Tibial nerve (tissue), 3 donors: Measurements from ENCODE around the gene KRT16.
"Not testable (repeated sequence)": the region's sequence is repeated elsewhere in the genome, so short reads cannot be mapped to it uniquely, and the experiment has no call there.

Experiments used
- POLR2A ChIP-seq, 2 donors: fragments of 450-650 bp; IDR thresholded peaks; one replicate each; pipeline ENCODE4 v1.6.1; 2017; ENCODE audit warnings: antibody characterized with exemption in 2 of 2, mild to moderate bottlenecking in 2 of 2, moderate library complexity in 2 of 2
- TF ChIP-seq, protein P1 (sequence below), 5 experiments: fragments of 200-600 bp in 3 of 5; fragments of 450-650 bp in 2 of 5; sonication (generic) in 3 of 5; IDR thresholded peaks; one replicate each; pipeline ENCODE4 v1.5.1; 2016 to 2019; ENCODE audit warnings: antibody characterized with exemption in 5 of 5, mild to moderate bottlenecking in 3 of 5, moderate library complexity in 2 of 5

DNA sequence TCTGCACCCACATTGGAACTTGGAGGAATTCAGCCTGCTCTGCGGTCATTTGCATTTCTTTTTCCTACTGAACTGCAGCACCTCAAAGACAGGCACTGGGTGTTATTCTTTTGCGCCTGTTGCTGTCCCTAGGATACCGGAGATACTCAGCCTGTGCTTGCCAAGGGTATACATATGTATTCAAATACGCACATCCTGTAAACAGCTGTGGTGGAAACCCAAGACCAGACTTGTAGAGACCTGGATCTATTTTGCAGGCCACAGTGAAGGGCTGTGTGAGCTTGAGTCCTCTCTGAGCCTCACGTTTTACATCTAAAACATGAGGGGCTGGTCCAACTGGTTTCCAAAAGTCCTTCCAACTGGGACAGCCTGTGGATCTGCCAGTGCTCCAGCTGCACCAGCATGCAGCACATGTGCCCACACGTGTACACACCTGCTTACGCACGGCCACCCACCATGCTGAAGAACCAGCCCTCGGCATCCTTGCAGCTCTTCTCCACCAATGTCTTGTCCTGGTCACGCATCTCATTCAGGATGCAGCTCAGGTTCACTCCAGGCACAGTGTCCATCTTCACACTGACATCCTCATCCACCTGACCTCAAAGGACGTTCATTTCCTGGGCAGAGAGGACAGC, 16.2 kb upstream of the KRT16 start:
- TF ChIP-seq, protein P1, sequence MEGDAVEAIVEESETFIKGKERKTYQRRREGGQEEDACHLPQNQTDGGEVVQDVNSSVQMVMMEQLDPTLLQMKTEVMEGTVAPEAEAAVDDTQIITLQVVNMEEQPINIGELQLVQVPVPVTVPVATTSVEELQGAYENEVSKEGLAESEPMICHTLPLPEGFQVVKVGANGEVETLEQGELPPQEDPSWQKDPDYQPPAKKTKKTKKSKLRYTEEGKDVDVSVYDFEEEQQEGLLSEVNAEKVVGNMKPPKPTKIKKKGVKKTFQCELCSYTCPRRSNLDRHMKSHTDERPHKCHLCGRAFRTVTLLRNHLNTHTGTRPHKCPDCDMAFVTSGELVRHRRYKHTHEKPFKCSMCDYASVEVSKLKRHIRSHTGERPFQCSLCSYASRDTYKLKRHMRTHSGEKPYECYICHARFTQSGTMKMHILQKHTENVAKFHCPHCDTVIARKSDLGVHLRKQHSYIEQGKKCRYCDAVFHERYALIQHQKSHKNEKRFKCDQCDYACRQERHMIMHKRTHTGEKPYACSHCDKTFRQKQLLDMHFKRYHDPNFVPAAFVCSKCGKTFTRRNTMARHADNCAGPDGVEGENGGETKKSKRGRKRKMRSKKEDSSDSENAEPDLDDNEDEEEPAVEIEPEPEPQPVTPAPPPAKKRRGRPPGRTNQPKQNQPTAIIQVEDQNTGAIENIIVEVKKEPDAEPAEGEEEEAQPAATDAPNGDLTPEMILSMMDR (IDR thresholded peaks at IDR 0.05): not testable (repeated sequence)
- not testable (repeated sequence) for TF ChIP-seq POLR2A (IDR thresholded peaks at IDR 0.05)
